H1 (cell line): ENCODE data around the gene SLIT2. TPM values are rescaled to one million over a fixed set of nuclear protein-coding genes. Genes with fewer than 3 reads are reported as not detected.

ENCODE experiments used
- CTCF ChIA-PET: fragments of 300-600 bp; sonication (Branson Sonifier 250); formaldehyde crosslinking; loops from one replicate; lab custom pipeline; 2021; ENCODE audit not compliant: partially characterized antibody; lab: Charles Lee
- POLR2A ChIA-PET: fragments of 300-600 bp; sonication (Branson Sonifier 250); formaldehyde crosslinking; loops from one replicate; lab custom pipeline; 2021; ENCODE audit warnings: inconsistent platforms; ENCODE audit not compliant: partially characterized antibody; lab: Charles Lee
- DNase-seq, 2 experiments: peaks; one replicate each; pipeline versions ENCODE4 v3.0.0 to v3.0.0-alpha.2; 2010 to 2022; ENCODE audit warnings: low spot score in 2 of 2, low read depth in 1 of 2, mixed read lengths in 1 of 2
- FAIRE-seq: peaks from 2 replicates; lab custom pipeline; 2011; peaks lifted over from hg19 to GRCh38; lab: Jason Lieb, UNC
- H2AFZ ChIP-seq: 2 replicates; pipeline ENCODE4 v1.8.1; 2012; ENCODE audit warnings: low read length, inconsistent platforms
- H2AK5ac ChIP-seq: 2 replicates; pipeline ENCODE4 v1.6.1; 2013; ENCODE audit warnings: low read depth, low read length
- H2BK120ac ChIP-seq: replicated peaks from 2 replicates; pipeline ENCODE3; 2013; ENCODE audit warnings: low read depth, low read length, inconsistent platforms
- H2BK12ac ChIP-seq: 2 replicates; pipeline ENCODE4 v1.6.1; 2013; ENCODE audit warnings: low read depth, low read length
- H2BK15ac ChIP-seq: 2 replicates; pipeline ENCODE4 v1.6.1; 2013; ENCODE audit warnings: low read length
- H2BK20ac ChIP-seq: 2 replicates; pipeline ENCODE4 v1.6.1; 2013; ENCODE audit warnings: low read length
- H2BK5ac ChIP-seq: 2 replicates; pipeline ENCODE4 v1.6.1; 2013; ENCODE audit warnings: low read depth, low read length
- H3K14ac ChIP-seq: 2 replicates; pipeline ENCODE4 v1.6.1; 2013; ENCODE audit warnings: inconsistent platforms; ENCODE audit not compliant: insufficient read length
- H3K18ac ChIP-seq: 2 replicates; pipeline ENCODE4 v1.6.1; 2013; ENCODE audit warnings: low read length; ENCODE audit errors: extremely low read depth
- H3K23ac ChIP-seq: 2 replicates; pipeline ENCODE4 v1.6.1; 2013; ENCODE audit warnings: inconsistent platforms; ENCODE audit not compliant: insufficient read length
- H3K23me2 ChIP-seq: 2 replicates; pipeline ENCODE4 v1.6.1; 2013; ENCODE audit warnings: low read depth, low read length
- H3K27ac ChIP-seq: 2 replicates; pipeline ENCODE4 v1.6.1; 2011; ENCODE audit warnings: low read depth, low read length, inconsistent platforms
- H3K27me3 ChIP-seq, 4 experiments: replicated peaks in 1 of 4; 1 replicate in 1 of 4; 2 replicates in 3 of 4; pipeline versions ENCODE4 v1.6.1 to v1.8.1; 2011 to 2013; ENCODE audit warnings: low read length in 3 of 4, mild to moderate bottlenecking in 3 of 4, inconsistent platforms in 2 of 4, mixed read lengths in 2 of 4, moderate library complexity in 1 of 4; ENCODE audit not compliant: control insufficient read depth in 3 of 4, insufficient read depth in 3 of 4; ENCODE audit errors: extremely low read depth in 1 of 4
- H3K36me3 ChIP-seq, 4 experiments: 2 replicates each; pipeline versions ENCODE4 v1.6.1 to v1.8.1; 2011 to 2013; ENCODE audit warnings: mild to moderate bottlenecking in 4 of 4, low read length in 3 of 4, moderate library complexity in 2 of 4, control low read depth in 1 of 4, inconsistent platforms in 1 of 4; ENCODE audit not compliant: insufficient read depth in 4 of 4, control insufficient read depth in 2 of 4
- H3K4ac ChIP-seq: replicated peaks from 2 replicates; pipeline ENCODE3; 2013; ENCODE audit warnings: low read length, low read depth, mixed read lengths, inconsistent platforms; ENCODE audit not compliant: insufficient read length
- H3K4me1 ChIP-seq, 4 experiments: replicated peaks in 1 of 4; 1 replicate in 1 of 4; 2 replicates in 3 of 4; pipeline versions ENCODE4 v1.6.1 to v1.8.1; 2011 to 2013; ENCODE audit warnings: low read length in 3 of 4, inconsistent platforms in 2 of 4, mixed read lengths in 1 of 4; ENCODE audit not compliant: insufficient read depth in 4 of 4, control insufficient read depth in 3 of 4
- H3K4me2 ChIP-seq, 2 experiments: 2 replicates each; pipeline versions ENCODE4 v1.6.1 to v1.8.1; 2011 to 2013; ENCODE audit warnings: low read depth in 2 of 2, low read length in 2 of 2, control low read depth in 1 of 2, inconsistent platforms in 1 of 2, mild to moderate bottlenecking in 1 of 2; ENCODE audit not compliant: insufficient read depth in 1 of 2
- H3K4me3 ChIP-seq, 4 experiments: fragments of 200-600, 300-600 bp in 1 of 4; sonication (generic), shearing (Covaris generic), sonication (Bioruptor Twin) in 1 of 4; 2 replicates each; pipeline versions ENCODE4 v1.5.1 to v1.8.1; 2011 to 2016; ENCODE audit warnings: low read length in 4 of 4, low read depth in 3 of 4, control low read depth in 2 of 4, inconsistent platforms in 2 of 4, mild to moderate bottlenecking in 2 of 4, mixed read lengths in 1 of 4, moderate library complexity in 1 of 4; ENCODE audit not compliant: insufficient read depth in 2 of 4; ENCODE audit errors: extremely low read depth in 1 of 4
- H3K56ac ChIP-seq: replicated peaks from 2 replicates; pipeline ENCODE3; 2013; ENCODE audit warnings: low read depth, mild to moderate bottlenecking, mixed read lengths, low read length, inconsistent platforms; ENCODE audit not compliant: insufficient read length
- H3K79me1 ChIP-seq: 2 replicates; pipeline ENCODE4 v1.6.1; 2013; ENCODE audit warnings: low read depth, low read length, control low read depth
- H3K79me2 ChIP-seq, 2 experiments: 2 replicates each; pipeline versions ENCODE4 v1.6.1 to v1.8.1; 2012 to 2013; ENCODE audit warnings: low read length in 2 of 2, mild to moderate bottlenecking in 2 of 2, inconsistent platforms in 1 of 2; ENCODE audit not compliant: insufficient read depth in 2 of 2, control insufficient read depth in 1 of 2
- H3K9ac ChIP-seq, 4 experiments: replicated peaks in 1 of 4; 1 replicate in 1 of 4; 2 replicates in 3 of 4; pipeline versions ENCODE4 v1.6.1 to v1.8.1; 2011 to 2013; ENCODE audit warnings: low read depth in 3 of 4, low read length in 3 of 4, control low read depth in 2 of 4, mild to moderate bottlenecking in 2 of 4, moderate library complexity in 2 of 4, inconsistent platforms in 1 of 4; ENCODE audit errors: extremely low read depth in 1 of 4
- H3K9me3 ChIP-seq, 2 experiments: 2 replicates each; pipeline versions ENCODE4 v1.6.1 to v1.8.1; 2012 to 2013; ENCODE audit warnings: mild to moderate bottlenecking in 2 of 2, moderate library complexity in 2 of 2, control low read depth in 1 of 2, inconsistent platforms in 1 of 2, low read depth in 1 of 2, low read length in 1 of 2, mixed read lengths in 1 of 2; ENCODE audit not compliant: insufficient read depth in 2 of 2
- H4K20me1 ChIP-seq, 2 experiments: replicated peaks in 1 of 2; 2 replicates each; pipeline versions ENCODE3 to v1.8.1; 2011 to 2013; ENCODE audit warnings: inconsistent platforms in 2 of 2, low read length in 2 of 2, mild to moderate bottlenecking in 1 of 2; ENCODE audit not compliant: insufficient read depth in 2 of 2, control insufficient read depth in 1 of 2
- H4K5ac ChIP-seq: 2 replicates; pipeline ENCODE4 v1.6.1; 2013; ENCODE audit warnings: low read length, low read depth, mixed read lengths, inconsistent platforms; ENCODE audit not compliant: insufficient read length
- H4K8ac ChIP-seq: 2 replicates; pipeline ENCODE4 v1.8.0; 2013; ENCODE audit warnings: mild to moderate bottlenecking, moderate library complexity, low read length, inconsistent platforms; ENCODE audit not compliant: insufficient read depth; ENCODE audit errors: extremely low read depth
- H4K91ac ChIP-seq: replicated peaks from 2 replicates; pipeline ENCODE3; 2013; ENCODE audit warnings: low read length, mixed read lengths, inconsistent platforms; ENCODE audit not compliant: insufficient read length
- BACH1 ChIP-seq: IDR thresholded peaks from 2 replicates; pipeline ENCODE4 v1.6.1; 2012; ENCODE audit warnings: low read length, improper control_type of control experiment
- CTCF ChIP-seq, 3 experiments: IDR thresholded peaks; 1 replicate in 2 of 3; 2 replicates in 1 of 3; pipeline versions ENCODE4 v1.5.1 to v1.6.1; 2011; ENCODE audit warnings: low read length in 3 of 3, mild to moderate bottlenecking in 3 of 3, inconsistent platforms in 2 of 3, low read depth in 1 of 3, moderate library complexity in 1 of 3; ENCODE audit not compliant: insufficient read depth in 1 of 3; ENCODE audit errors: control extremely low read depth in 1 of 3
- GTF2F1 ChIP-seq: IDR thresholded peaks from 2 replicates; pipeline ENCODE4 v1.6.1; 2012; ENCODE audit warnings: low read depth, low read length, improper control_type of control experiment, borderline replicate concordance
- MAX ChIP-seq: IDR thresholded peaks from 2 replicates; pipeline ENCODE4 v1.6.1; 2012; ENCODE audit warnings: inconsistent platforms
- NANOG ChIP-seq: IDR thresholded peaks from 2 replicates; pipeline ENCODE4 v1.6.1; 2011; ENCODE audit warnings: low read length, low read depth, mild to moderate bottlenecking, inconsistent platforms; ENCODE audit not compliant: insufficient read depth, poor library complexity, severe bottlenecking
- POLR2A ChIP-seq, 2 experiments: IDR thresholded peaks; 1 replicate in 1 of 2; 2 replicates in 1 of 2; pipeline ENCODE4 v1.6.1; 2011; ENCODE audit warnings: low read depth in 2 of 2, low read length in 2 of 2, mild to moderate bottlenecking in 2 of 2; ENCODE audit errors: control extremely low read depth in 1 of 2
- POU5F1 ChIP-seq: IDR thresholded peaks from 2 replicates; pipeline ENCODE4 v1.6.1; 2011; ENCODE audit warnings: low read depth, mild to moderate bottlenecking, low read length, moderate library complexity
- RBBP5 ChIP-seq: IDR thresholded peaks from 2 replicates; pipeline ENCODE4 v1.7.1; 2012; ENCODE audit warnings: low read depth, mild to moderate bottlenecking, inconsistent platforms, low read length, moderate library complexity, borderline replicate concordance
- SAP30 ChIP-seq: fragments of 300-600 bp; sonication (generic); IDR thresholded peaks from 2 replicates; pipeline ENCODE4 v1.7.1; 2012; ENCODE audit warnings: low read length, moderate library complexity, mild to moderate bottlenecking, inconsistent platforms; ENCODE audit not compliant: insufficient read depth, insufficient replicate concordance
- ZNF274 ChIP-seq: IDR thresholded peaks from 2 replicates; pipeline ENCODE4 v1.7.0; 2012; ENCODE audit warnings: low read length, borderline replicate concordance; ENCODE audit errors: extremely low read depth
- whole genome bisulfite sequencing, 2 experiments: shearing (Covaris generic) in 1 of 2; methylation state at CpG; one replicate each; pipeline versions ENCODE4 v1.1.6 to v1.1.7; 2013 to 2015; ENCODE audit warnings: low lambda C conversion rate in 2 of 2, mixed read lengths in 2 of 2, inconsistent platforms in 1 of 2, low coverage in 1 of 2, missing lambda C conversion rate in 1 of 2; ENCODE audit not compliant: insufficient replicate concordance in 2 of 2, insufficient coverage in 1 of 2, insufficient read length in 1 of 2; ENCODE audit errors: extremely low coverage in 1 of 2, missing lambda C conversion rate in 1 of 2; 5-methylcytosine and 5-hydroxymethylcytosine counted together
- polyA plus RNA-seq, 7 experiments: library from polyadenylated mRNA; depleted of rRNA in 3 of 7; stranded (reverse) in 5 of 7; unstranded in 2 of 7; fragments of >200 nt in 5 of 7; fragments of 200-250 nt in 2 of 7; gene quantifications; 1 replicate in 5 of 7; 2 replicates in 1 of 7; 4 replicates in 1 of 7; pipeline versions ENCODE4 v1.2.1 to v1.2.3, GENCODE V29; 2011 to 2013; ENCODE audit warnings: missing spikeins in 2 of 7, mixed read lengths in 2 of 7
- total RNA-seq: library from RNA; stranded (reverse); fragmentation: NEBNext Ultra II Directional; extraction: Animal tissue kit (Norgen Biotek cat#: 25700); gene quantifications from 2 replicates; pipeline ENCODE4 v1.2.1, GENCODE V29; 2021

Gene SLIT2
- total and polyA plus RNA-seq, 2 of the 8 experiments (the other 6 are each of a cell fraction or from before 2014, with no cell fraction given) = 2.0 to 13.7 TPM

- Histone ChIP-seq H3K36me3 (no peaks in the 10 kb centered on the region), H2BK20ac (no peak overlapping the region), H2BK120ac (no peak overlapping the region), H4K91ac (no peak overlapping the region), H3K14ac (no peak overlapping the region), H2BK12ac (no peak overlapping the region), H3K4ac (no peak overlapping the region), H3K79me1 (no peaks in the 10 kb centered on the region), H3K79me2 (no peaks in the 10 kb centered on the region), H3K56ac (no peak overlapping the region), H3K27ac (no peak overlapping the region), H3K23me2 (peaks cover 29% of the 10 kb centered on the region), H3K4me2 (no peak overlapping the region; a peak in 1 of 4 replicates), H2AK5ac (no peak overlapping the region), H4K8ac (no peak overlapping the region), H4K20me1 (peaks cover 18 to 25% of the 10 kb centered on the region in 2 experiments), H3K9ac (no peak overlapping the region), H2AFZ (no peak overlapping the region), H3K27me3 (peaks cover 30 to 46% (median 41%) of the 10 kb centered on the region in 4 experiments), H3K4me1 (peaks cover 0 to 25% (median 16%) of the 10 kb centered on the region in 4 experiments; a peak in 5 of 7 replicates), H3K9me3 (no peaks in the 10 kb centered on the region), H4K5ac (no peak overlapping the region), H3K23ac (no peak overlapping the region), H3K4me3 (no peak overlapping the region), H2BK15ac (no peak overlapping the region), H3K18ac (no peak overlapping the region), H2BK5ac (no peak overlapping the region)
- FAIRE-seq (no peak), DNase-seq (no peak)
- ChIA-PET POLR2A (no interaction called here), CTCF (interaction anchor here (1.3 kb wide), 1 partner anchor 139 kb away, joined by 3 read pairs; no protein-coding TSS in a partner anchor)
- TF ChIP-seq RBBP5 = no peak
- no peak for TF ChIP-seq MAX
- TF ChIP-seq NANOG = no peak
- TF ChIP-seq GTF2F1 = no peak
- TF ChIP-seq POLR2A (IDR thresholded peaks at IDR 0.05; ENCODE audit: control extremely low read depth in 1 of 2, low read depth in 2 of 2, low read length in 2 of 2) = no peak
- TF ChIP-seq CTCF (IDR thresholded peaks at IDR 0.05; ENCODE audit: control extremely low read depth in 1 of 3, insufficient read depth in 1 of 3, low read depth in 1 of 3, low read length in 3 of 3) = no peak
- no peak for TF ChIP-seq ZNF274
- no peak for TF ChIP-seq SAP30
- TF ChIP-seq POU5F1 = no peak
- no peak for TF ChIP-seq BACH1
- WGBS, 2 experiments = 67% methylated on average over 2 of the region's 2 CpGs; no CpG with 5 or more reads in 1 of the 2 experiments
These were observed 4.7 kb downstream of the SLIT2 start for GRCh38 chr4:20256381-20256881.
